Hepatocyte (in vitro differentiated cells): ENCODE results near the gene HMGCS1. TPM values are rescaled to one million over a fixed set of nuclear protein-coding genes. Genes with fewer than 3 reads are reported as not detected.
A peak's percentile ranks its signal among the peaks of the same experiment; 100 is the strongest.
"Not testable (repeated sequence)": the region's sequence is repeated elsewhere in the genome, so short reads cannot be mapped to it uniquely, and the experiment has no call there.

ENCODE experiments used
- DNase-seq: peaks from one replicate; pipeline ENCODE4 v3.0.0-alpha.2; 2016; ENCODE audit warnings: low spot score
- H2AFZ ChIP-seq: fragments of 200-600 bp; sonication (generic); 2 replicates; pipeline ENCODE4 v1.6.0; 2016; ENCODE audit warnings: antibody characterized with exemption, mild to moderate bottlenecking
- H3K27ac ChIP-seq: fragments of 200-600 bp; sonication (generic); 2 replicates; pipeline ENCODE4 v1.5.1; 2016; ENCODE audit warnings: mild to moderate bottlenecking
- H3K27me3 ChIP-seq: fragments of 200-600 bp; sonication (generic); 2 replicates; pipeline ENCODE4 v1.6.1; 2016
- H3K36me3 ChIP-seq: fragments of 200-600 bp; sonication (generic); replicated peaks from 2 replicates; pipeline ENCODE4 v1.5.1; 2016; ENCODE audit warnings: low read depth; ENCODE audit not compliant: insufficient read depth
- H3K4me1 ChIP-seq: fragments of 200-600 bp; sonication (generic); 2 replicates; pipeline ENCODE4 v1.5.1; 2016; ENCODE audit warnings: mild to moderate bottlenecking, moderate library complexity; ENCODE audit not compliant: insufficient read depth
- H3K4me2 ChIP-seq: fragments of 200-600 bp; sonication (generic); 2 replicates; pipeline ENCODE4 v1.6.0; 2016
- H3K4me3 ChIP-seq: fragments of 200-600 bp; sonication (generic); 2 replicates; pipeline ENCODE4 v1.5.1; 2016; ENCODE audit warnings: mild to moderate bottlenecking
- H3K79me2 ChIP-seq: fragments of 200-600 bp; sonication (generic); 2 replicates; pipeline ENCODE4 v1.6.0; 2017; ENCODE audit warnings: mild to moderate bottlenecking
- H3K9me2 ChIP-seq: fragments of 200-600 bp; sonication (generic); replicated peaks from 2 replicates; pipeline ENCODE4 v1.6.0; 2017; ENCODE audit warnings: mild to moderate bottlenecking; ENCODE audit not compliant: insufficient read depth
- H3K9me3 ChIP-seq: fragments of 200-600 bp; sonication (generic); 2 replicates; pipeline ENCODE4 v1.5.1; 2016; ENCODE audit warnings: low read depth, mild to moderate bottlenecking
- H4K20me1 ChIP-seq: fragments of 200-600 bp; sonication (generic); 2 replicates; pipeline ENCODE4 v1.6.0; 2016; ENCODE audit warnings: mild to moderate bottlenecking; ENCODE audit not compliant: insufficient read depth, poor library complexity, severe bottlenecking
- CTCF ChIP-seq: fragments of 200-600 bp; sonication (generic); IDR thresholded peaks from 2 replicates; pipeline ENCODE4 v1.5.1; 2016; ENCODE audit warnings: antibody characterized with exemption, mild to moderate bottlenecking; ENCODE audit not compliant: poor library complexity
- EZH2 ChIP-seq: fragments of 200-600 bp; sonication (generic); IDR thresholded peaks from 2 replicates; pipeline ENCODE4 v1.6.1; 2016; ENCODE audit warnings: antibody characterized with exemption, mild to moderate bottlenecking, borderline replicate concordance
- EZH2phosphoT487 ChIP-seq: fragments of 200-600 bp; sonication (generic); IDR thresholded peaks from one replicate; pipeline ENCODE4 v1.6.1; 2018; ENCODE audit warnings: antibody characterized with exemption, mild to moderate bottlenecking, low read depth, moderate library complexity; ENCODE audit not compliant: unreplicated experiment, severe bottlenecking
- WGBS: methylation state at CpG from one replicate; pipeline ENCODE4 v1.1.6; 2016; ENCODE audit warnings: low lambda C conversion rate; ENCODE audit errors: missing lambda C conversion rate; 5-methylcytosine and 5-hydroxymethylcytosine counted together
- polyA plus RNA-seq: library from polyadenylated mRNA; unstranded; fragments of >200 nt; fragmentation: Nextera tagmentation; extraction: Ambion mirVana; gene quantifications from 2 replicates; pipeline ENCODE4 v1.2.1, GENCODE V29; 2016
- total RNA-seq: library from RNA; depleted of rRNA; stranded (reverse); fragments of >200 nt; gene quantifications from 2 replicates; pipeline ENCODE4 v1.2.3, GENCODE V29; 2014

The HMGCS1 gene
- total and polyA plus RNA-seq, 2 experiments from 2014 or later = 114 to 333 TPM

GRCh38 chr5:43312076-43312661 is 1.0 kb downstream of the HMGCS1 start:
- no peak for TF ChIP-seq EZH2phosphoT487
- DNase-seq = no peak
- Histone ChIP-seq H2AFZ (no peak overlapping the region), H3K9me3 (no peaks in the 10 kb centered on the region), H3K4me1 (peaks cover 41% of the 10 kb centered on the region), H3K36me3 (no peaks in the 10 kb centered on the region), H3K4me2 (peak overlapping the region; percentile 83), H3K9me2 (no peaks in the 10 kb centered on the region), H4K20me1 (peaks cover 57% of the 10 kb centered on the region), H3K27ac (peak overlapping the region; percentile 95), H3K79me2 (peaks cover 59% of the 10 kb centered on the region), H3K27me3 (no peaks in the 10 kb centered on the region), H3K4me3 (peak overlapping the region; percentile 43)
- 17% methylated on average over 6 of the region's 6 CpGs for WGBS

DNA sequence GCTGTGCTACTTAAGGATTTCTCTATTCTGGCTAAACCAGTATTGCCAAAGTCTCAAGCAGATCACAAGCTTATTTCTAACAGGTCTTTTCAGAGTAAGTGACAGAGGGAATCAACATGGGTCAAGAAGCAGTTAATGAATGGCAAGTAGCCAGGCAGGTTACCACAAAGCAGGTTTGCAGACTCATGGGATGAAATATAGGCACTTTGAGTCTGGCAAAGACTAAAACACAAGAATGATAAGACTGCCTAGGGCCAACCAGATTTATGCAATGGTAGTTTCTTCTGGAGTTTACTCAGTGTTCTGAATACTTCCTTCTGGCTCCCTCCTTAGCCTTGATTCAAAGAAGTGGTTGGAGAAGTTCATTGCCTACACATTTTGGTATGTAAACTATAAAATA is 3.6 kb downstream of the HMGCS1 start:
- TF ChIP-seq CTCF (no peak), EZH2phosphoT487 (no peak), EZH2 (no peak)
- H3K4me1 ChIP-seq = peaks cover 41% of the 10 kb centered on the region
- H2AFZ ChIP-seq = no peak overlapping the region
- no peaks in the 10 kb centered on the region for H3K9me2 ChIP-seq
- H3K27me3 ChIP-seq = no peaks in the 10 kb centered on the region
- peaks cover 80% of the 10 kb centered on the region for H4K20me1 ChIP-seq
- peak overlapping the region; percentile 83 for H3K4me2 ChIP-seq
- H3K79me2 ChIP-seq = peaks cover 81% of the 10 kb centered on the region
- DNase-seq = no peak
- no peaks in the 10 kb centered on the region for H3K9me3 ChIP-seq
- no peaks in the 10 kb centered on the region for H3K36me3 ChIP-seq
- H3K27ac ChIP-seq = peak overlapping the region; percentile 17
- peak overlapping the region; percentile 10 for H3K4me3 ChIP-seq

GRCh38 chr5:43309122-43309521 is 4.1 kb downstream of the HMGCS1 start:
- Histone ChIP-seq H3K27ac (peak overlapping the region; percentile 17), H3K4me3 (no peak overlapping the region), H3K4me2 (peak overlapping the region; percentile 83), H2AFZ (no peak overlapping the region), H3K9me3 (no peaks in the 10 kb centered on the region), H3K4me1 (peaks cover 37% of the 10 kb centered on the region), H3K27me3 (no peaks in the 10 kb centered on the region), H3K79me2 (peaks cover 86% of the 10 kb centered on the region), H3K36me3 (no peaks in the 10 kb centered on the region), H3K9me2 (no peaks in the 10 kb centered on the region), H4K20me1 (peaks cover 85% of the 10 kb centered on the region)
- WGBS = 69% methylated on average over 3 of the region's 3 CpGs
- TF ChIP-seq EZH2 = no peak
- TF ChIP-seq EZH2phosphoT487 = no peak
- TF ChIP-seq CTCF = no peak
- DNase-seq = no peak

DNA sequence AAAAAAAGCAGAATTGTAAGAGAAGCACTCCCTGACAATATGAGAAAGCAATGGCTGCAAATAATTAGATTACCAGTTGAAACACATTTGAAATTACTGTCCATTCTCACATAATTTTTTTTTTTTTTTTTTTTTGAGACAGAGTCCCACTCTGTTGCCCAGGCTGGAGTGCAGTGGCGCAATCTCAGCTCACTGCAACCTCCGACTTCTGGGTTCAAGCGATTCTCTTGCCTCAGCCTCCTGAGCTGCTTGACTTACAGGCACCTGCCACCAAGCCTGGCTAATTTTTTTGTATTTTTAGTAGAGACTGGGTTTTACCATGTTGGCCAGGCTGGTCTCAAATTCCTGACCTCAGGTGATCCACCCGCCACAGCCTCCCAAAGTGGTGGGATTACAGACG is 6.3 kb downstream of the HMGCS1 start:
- not testable (repeated sequence) for H2AFZ ChIP-seq, H3K9me3 ChIP-seq, H3K27ac ChIP-seq, H3K36me3 ChIP-seq, H3K4me3 ChIP-seq, H3K27me3 ChIP-seq, DNase-seq, H3K9me2 ChIP-seq
- WGBS = 75% methylated on average over 5 of the region's 5 CpGs
- Histone ChIP-seq H3K4me2 (peak overlapping the region; percentile 83), H3K79me2 (peaks cover 97% of the 10 kb centered on the region), H3K4me1 (peaks cover 40% of the 10 kb centered on the region), H4K20me1 (peaks cover 97% of the 10 kb centered on the region)
